Endothelial cell of umbilical vein (primary cell): ENCODE results near the gene SMIM31. TPM values are rescaled to one million over a fixed set of nuclear protein-coding genes. Genes with fewer than 3 reads are reported as not detected.

Experiments used
- BruUV-seq: library from RNA; stranded (reverse); fragments of 400-500 nt; replicated peaks from 2 replicates; lab custom pipeline; 2021; lab: Mats Ljungman, UMichigan
- CTCF ChIA-PET: fragments of 300-600, 350-600 bp; sonication (Branson Sonifier 250); formaldehyde crosslinking; loops from one replicate; lab custom pipeline; 2021; ENCODE audit warnings: antibody characterized with exemption, inconsistent platforms; lab: Charles Lee
- POLR2A ChIA-PET: fragments of 300-600, 350-600 bp; sonication (Branson Sonifier 250); formaldehyde crosslinking; loops from one replicate; lab custom pipeline; 2021; ENCODE audit warnings: antibody characterized with exemption, inconsistent platforms; lab: Charles Lee
- DNase-seq: peaks from one replicate; pipeline ENCODE4 v3.0.0-alpha.2; 2011; ENCODE audit warnings: low read depth, low spot score
- FAIRE-seq: peaks from 2 replicates; lab custom pipeline; 2011; peaks lifted over from hg19 to GRCh38; lab: Jason Lieb, UNC
- H2AFZ ChIP-seq: 2 replicates; pipeline ENCODE4 v1.6.0; 2012; ENCODE audit warnings: low read depth, low read length, control low read depth, inconsistent platforms
- H3K27ac ChIP-seq: 2 replicates; pipeline ENCODE4 v1.5.1; 2011; ENCODE audit warnings: low read depth, mild to moderate bottlenecking, control low read depth, low read length, moderate library complexity; ENCODE audit not compliant: insufficient read depth
- H3K27me3 ChIP-seq, 2 experiments: 2 replicates each; pipeline versions ENCODE4 v1.6.0 to v1.6.1; 2011; ENCODE audit warnings: low read length in 2 of 2, mixed read lengths in 1 of 2; ENCODE audit not compliant: control insufficient read depth in 2 of 2, insufficient read depth in 2 of 2
- H3K36me3 ChIP-seq, 2 experiments: 2 replicates in 1 of 2; 3 replicates in 1 of 2; pipeline ENCODE4 v1.5.1; 2011; ENCODE audit warnings: low read length in 2 of 2, mild to moderate bottlenecking in 1 of 2, moderate library complexity in 1 of 2; ENCODE audit not compliant: control insufficient read depth in 2 of 2, insufficient read depth in 2 of 2; ENCODE audit errors: extremely low read depth in 1 of 2
- H3K4me1 ChIP-seq: 3 replicates; pipeline ENCODE4 v1.5.1; 2011; ENCODE audit warnings: mild to moderate bottlenecking, low read length; ENCODE audit not compliant: control insufficient read depth, insufficient read depth; ENCODE audit errors: extremely low read depth
- H3K4me2 ChIP-seq: 2 replicates; pipeline ENCODE4 v1.6.1; 2011; ENCODE audit warnings: low read length, control low read depth, mixed read lengths; ENCODE audit not compliant: insufficient read depth
- H3K4me3 ChIP-seq, 3 experiments: fragments of 200-600 bp in 1 of 3; sonication (generic), shearing (Covaris generic) in 1 of 3; replicated peaks in 1 of 3; 2 replicates each; pipeline ENCODE4 v1.5.1; 2011 to 2016; ENCODE audit warnings: control low read depth in 3 of 3, low read length in 3 of 3, mild to moderate bottlenecking in 2 of 3, inconsistent platforms in 1 of 3, low read depth in 1 of 3, moderate library complexity in 1 of 3; ENCODE audit not compliant: insufficient read depth in 1 of 3
- H3K79me2 ChIP-seq: 2 replicates; pipeline ENCODE4 v1.6.0; 2012; ENCODE audit warnings: low read length, inconsistent platforms; ENCODE audit not compliant: control insufficient read depth, insufficient read depth
- H3K9ac ChIP-seq: replicated peaks from 2 replicates; pipeline ENCODE3; 2011; ENCODE audit warnings: low read length, control low read depth; ENCODE audit not compliant: insufficient read depth; ENCODE audit errors: extremely low read depth
- H3K9me1 ChIP-seq: replicated peaks from 3 replicates; pipeline ENCODE4 v1.6.0; 2011; ENCODE audit warnings: mild to moderate bottlenecking, low read length; ENCODE audit not compliant: control insufficient read depth, insufficient read depth; ENCODE audit errors: extremely low read depth
- H3K9me3 ChIP-seq: replicated peaks from 2 replicates; pipeline ENCODE4 v1.5.1; 2012; ENCODE audit warnings: low read length, inconsistent platforms; ENCODE audit not compliant: control insufficient read depth, insufficient read depth
- H4K20me1 ChIP-seq: replicated peaks from 2 replicates; pipeline ENCODE3; 2011; ENCODE audit warnings: mild to moderate bottlenecking, low read length; ENCODE audit not compliant: control insufficient read depth, insufficient read depth; ENCODE audit errors: extremely low read depth
- EZH2 ChIP-seq: IDR thresholded peaks from 2 replicates; pipeline ENCODE4 v1.6.1; 2012; ENCODE audit warnings: borderline replicate concordance, low read depth, mild to moderate bottlenecking, moderate library complexity, low read length, inconsistent platforms; ENCODE audit not compliant: severe bottlenecking
- FOS ChIP-seq: IDR thresholded peaks from 2 replicates; pipeline ENCODE4 v1.6.1; 2011; ENCODE audit warnings: mild to moderate bottlenecking, low read length, moderate library complexity, borderline replicate concordance; ENCODE audit not compliant: insufficient read depth
- GATA2 ChIP-seq: IDR thresholded peaks from 2 replicates; pipeline ENCODE4 v1.7.0; 2011; ENCODE audit warnings: low read depth, mild to moderate bottlenecking, moderate library complexity, mixed read lengths, low read length; ENCODE audit not compliant: insufficient read length, insufficient read depth
- JUN ChIP-seq: IDR thresholded peaks from 2 replicates; pipeline ENCODE4 v1.6.1; 2011; ENCODE audit warnings: borderline replicate concordance, low read depth; ENCODE audit not compliant: insufficient read length, insufficient read depth
- MYC ChIP-seq: IDR thresholded peaks from one replicate; pipeline ENCODE4 v1.6.1; 2011; ENCODE audit warnings: mild to moderate bottlenecking, low read depth, low read length
- POLR2A ChIP-seq: IDR thresholded peaks from 2 replicates; pipeline ENCODE4 v1.6.1; 2012; ENCODE audit warnings: low read depth, mild to moderate bottlenecking, control low read depth, low read length
- POLR2AphosphoS5 ChIP-seq: IDR thresholded peaks from 2 replicates; pipeline ENCODE4 v1.6.1; 2012; ENCODE audit warnings: low read depth, mild to moderate bottlenecking, control low read depth, low read length, moderate library complexity; ENCODE audit not compliant: insufficient read depth
- dilution Hi-C: fragments of 300-500 bp; cut with MboI; formaldehyde crosslinking; loops from one replicate; pipeline ENCODE4 v1.15.0; 2019; ENCODE audit warnings: low sequenced_read_pairs; ENCODE audit not compliant: extremely low pct_ligation_motif_present
- intact Hi-C: fragments of 100-400 bp; cut with micrococcal nuclease; formaldehyde crosslinking; loops from one replicate; pipeline ENCODE4 v1.10.0; 2022
- polyA plus RNA-seq, 4 experiments: library from polyadenylated mRNA; depleted of rRNA in 3 of 4; stranded (reverse) in 3 of 4; unstranded in 1 of 4; fragments of >200 nt; gene quantifications; 2 replicates each; pipeline versions ENCODE4 v1.2.1 to v1.2.3, GENCODE V29; 2011 to 2012; ENCODE audit warnings: missing spikeins in 1 of 4
- total RNA-seq: library from RNA; stranded (reverse); gene quantifications from 2 replicates; pipeline ENCODE4 v1.2.3, GENCODE V29; 2021
- TF ChIP-seq, protein P1 (sequence below): IDR thresholded peaks from 2 replicates; pipeline ENCODE4 v1.6.1; 2011; ENCODE audit not compliant: insufficient read depth, insufficient read length
- TF ChIP-seq, protein P2 (sequence below), 2 donors: IDR thresholded peaks; 1 replicate in 1 of 2; 2 replicates in 1 of 2; pipeline ENCODE4 v1.5.1; 2011; ENCODE audit warnings: low read length in 2 of 2, mild to moderate bottlenecking in 2 of 2, moderate library complexity in 2 of 2, control low read depth in 1 of 2, inconsistent platforms in 1 of 2, low read depth in 1 of 2; ENCODE audit not compliant: insufficient read depth in 1 of 2; ENCODE audit errors: extremely low read depth in 1 of 2

Gene SMIM31
- total and polyA plus RNA-seq, 2 donors (not counting 3 experiments of a cell fraction or from before 2014, with no cell fraction given) = not detected

DNA sequence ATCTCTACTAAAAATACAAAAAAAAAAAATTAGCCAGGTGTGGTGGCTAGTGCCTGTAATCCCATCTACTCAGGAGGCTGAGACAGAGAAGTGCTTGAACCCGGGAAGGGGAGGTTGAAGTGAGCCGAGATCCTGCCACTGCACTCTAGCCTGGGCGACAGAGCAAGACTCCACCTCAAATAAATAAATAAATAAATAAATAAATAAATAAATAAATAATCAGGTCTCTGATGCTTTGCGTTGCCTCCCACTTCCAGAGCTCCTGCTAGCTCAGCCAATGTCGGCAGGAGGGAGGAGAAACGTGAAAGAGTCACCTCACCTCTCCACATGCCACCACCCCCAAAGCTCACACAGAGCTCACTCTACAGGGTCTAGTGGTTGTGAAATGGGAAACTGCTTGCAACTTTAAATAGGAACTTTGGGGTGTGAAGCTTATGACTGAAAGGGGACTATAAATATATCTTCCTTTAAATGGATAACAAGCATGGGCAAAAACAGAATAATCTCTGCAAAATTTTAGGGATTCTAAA lies 7.9 kb downstream of the SMIM31 start:
- H3K4me3 ChIP-seq = no peak overlapping the region
- no peaks in the 10 kb centered on the region for H4K20me1 ChIP-seq
- H3K36me3 ChIP-seq = no peaks in the 10 kb centered on the region
- BruUV-seq = no TSS peak
- no peak overlapping the region for H3K4me2 ChIP-seq
- H3K79me2 ChIP-seq = no peaks in the 10 kb centered on the region
- dilution Hi-C loops = no loop called here
- no peaks in the 10 kb centered on the region for H3K9me1 ChIP-seq
- H3K9ac ChIP-seq = no peak overlapping the region
- ChIA-PET CTCF (no interaction called here), POLR2A (no interaction called here)
- no peaks in the 10 kb centered on the region for H3K4me1 ChIP-seq
- DNase-seq (no peak), FAIRE-seq (no peak)
- TF ChIP-seq POLR2AphosphoS5 (no peak), GATA2 (no peak), MYC (no peak), POLR2A (no peak), EZH2 (no peak), FOS (no peak), JUN (no peak)
- TF ChIP-seq, protein P1, sequence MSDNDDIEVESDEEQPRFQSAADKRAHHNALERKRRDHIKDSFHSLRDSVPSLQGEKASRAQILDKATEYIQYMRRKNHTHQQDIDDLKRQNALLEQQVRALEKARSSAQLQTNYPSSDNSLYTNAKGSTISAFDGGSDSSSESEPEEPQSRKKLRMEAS = no peak
- TF ChIP-seq, protein P2, sequence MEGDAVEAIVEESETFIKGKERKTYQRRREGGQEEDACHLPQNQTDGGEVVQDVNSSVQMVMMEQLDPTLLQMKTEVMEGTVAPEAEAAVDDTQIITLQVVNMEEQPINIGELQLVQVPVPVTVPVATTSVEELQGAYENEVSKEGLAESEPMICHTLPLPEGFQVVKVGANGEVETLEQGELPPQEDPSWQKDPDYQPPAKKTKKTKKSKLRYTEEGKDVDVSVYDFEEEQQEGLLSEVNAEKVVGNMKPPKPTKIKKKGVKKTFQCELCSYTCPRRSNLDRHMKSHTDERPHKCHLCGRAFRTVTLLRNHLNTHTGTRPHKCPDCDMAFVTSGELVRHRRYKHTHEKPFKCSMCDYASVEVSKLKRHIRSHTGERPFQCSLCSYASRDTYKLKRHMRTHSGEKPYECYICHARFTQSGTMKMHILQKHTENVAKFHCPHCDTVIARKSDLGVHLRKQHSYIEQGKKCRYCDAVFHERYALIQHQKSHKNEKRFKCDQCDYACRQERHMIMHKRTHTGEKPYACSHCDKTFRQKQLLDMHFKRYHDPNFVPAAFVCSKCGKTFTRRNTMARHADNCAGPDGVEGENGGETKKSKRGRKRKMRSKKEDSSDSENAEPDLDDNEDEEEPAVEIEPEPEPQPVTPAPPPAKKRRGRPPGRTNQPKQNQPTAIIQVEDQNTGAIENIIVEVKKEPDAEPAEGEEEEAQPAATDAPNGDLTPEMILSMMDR (IDR thresholded peaks at IDR 0.05; ENCODE audit: extremely low read depth in 1 of 2, insufficient read depth in 1 of 2, low read depth in 1 of 2, low read length in 2 of 2) = no peak
- H2AFZ ChIP-seq = no peak overlapping the region
- no peaks in the 10 kb centered on the region for H3K9me3 ChIP-seq
- H3K27ac ChIP-seq = no peak overlapping the region
- intact Hi-C loops = no loop called here
- no peaks in the 10 kb centered on the region for H3K27me3 ChIP-seq
